H1 (cell line): ENCODE data around the gene ARL5C. TPM values are rescaled to one million over a fixed set of nuclear protein-coding genes. Genes with fewer than 3 reads are reported as not detected.

Experiments used
- CTCF ChIA-PET: fragments of 300-600 bp; sonication (Branson Sonifier 250); formaldehyde crosslinking; loops from one replicate; lab custom pipeline; 2021; ENCODE audit not compliant: partially characterized antibody; lab: Charles Lee
- POLR2A ChIA-PET: fragments of 300-600 bp; sonication (Branson Sonifier 250); formaldehyde crosslinking; loops from one replicate; lab custom pipeline; 2021; ENCODE audit warnings: inconsistent platforms; ENCODE audit not compliant: partially characterized antibody; lab: Charles Lee
- DNase-seq, 2 experiments: peaks; one replicate each; pipeline versions ENCODE4 v3.0.0 to v3.0.0-alpha.2; 2010 to 2022; ENCODE audit warnings: low spot score in 2 of 2, low read depth in 1 of 2, mixed read lengths in 1 of 2
- FAIRE-seq: peaks from 2 replicates; lab custom pipeline; 2011; peaks lifted over from hg19 to GRCh38; lab: Jason Lieb, UNC
- H2AFZ ChIP-seq: 2 replicates; pipeline ENCODE4 v1.8.1; 2012; ENCODE audit warnings: low read length, inconsistent platforms
- H2AK5ac ChIP-seq: 2 replicates; pipeline ENCODE4 v1.6.1; 2013; ENCODE audit warnings: low read depth, low read length
- H2BK120ac ChIP-seq: replicated peaks from 2 replicates; pipeline ENCODE3; 2013; ENCODE audit warnings: low read depth, low read length, inconsistent platforms
- H2BK12ac ChIP-seq: 2 replicates; pipeline ENCODE4 v1.6.1; 2013; ENCODE audit warnings: low read depth, low read length
- H2BK15ac ChIP-seq: 2 replicates; pipeline ENCODE4 v1.6.1; 2013; ENCODE audit warnings: low read length
- H2BK20ac ChIP-seq: 2 replicates; pipeline ENCODE4 v1.6.1; 2013; ENCODE audit warnings: low read length
- H2BK5ac ChIP-seq: 2 replicates; pipeline ENCODE4 v1.6.1; 2013; ENCODE audit warnings: low read depth, low read length
- H3K14ac ChIP-seq: 2 replicates; pipeline ENCODE4 v1.6.1; 2013; ENCODE audit warnings: inconsistent platforms; ENCODE audit not compliant: insufficient read length
- H3K18ac ChIP-seq: 2 replicates; pipeline ENCODE4 v1.6.1; 2013; ENCODE audit warnings: low read length; ENCODE audit errors: extremely low read depth
- H3K23ac ChIP-seq: 2 replicates; pipeline ENCODE4 v1.6.1; 2013; ENCODE audit warnings: inconsistent platforms; ENCODE audit not compliant: insufficient read length
- H3K23me2 ChIP-seq: 2 replicates; pipeline ENCODE4 v1.6.1; 2013; ENCODE audit warnings: low read depth, low read length
- H3K27ac ChIP-seq: 2 replicates; pipeline ENCODE4 v1.6.1; 2011; ENCODE audit warnings: low read depth, low read length, inconsistent platforms
- H3K27me3 ChIP-seq, 4 experiments: replicated peaks in 1 of 4; 1 replicate in 1 of 4; 2 replicates in 3 of 4; pipeline versions ENCODE4 v1.6.1 to v1.8.1; 2011 to 2013; ENCODE audit warnings: low read length in 3 of 4, mild to moderate bottlenecking in 3 of 4, inconsistent platforms in 2 of 4, mixed read lengths in 2 of 4, moderate library complexity in 1 of 4; ENCODE audit not compliant: control insufficient read depth in 3 of 4, insufficient read depth in 3 of 4; ENCODE audit errors: extremely low read depth in 1 of 4
- H3K36me3 ChIP-seq, 4 experiments: 2 replicates each; pipeline versions ENCODE4 v1.6.1 to v1.8.1; 2011 to 2013; ENCODE audit warnings: mild to moderate bottlenecking in 4 of 4, low read length in 3 of 4, moderate library complexity in 2 of 4, control low read depth in 1 of 4, inconsistent platforms in 1 of 4; ENCODE audit not compliant: insufficient read depth in 4 of 4, control insufficient read depth in 2 of 4
- H3K4ac ChIP-seq: replicated peaks from 2 replicates; pipeline ENCODE3; 2013; ENCODE audit warnings: low read length, low read depth, mixed read lengths, inconsistent platforms; ENCODE audit not compliant: insufficient read length
- H3K4me1 ChIP-seq, 4 experiments: replicated peaks in 1 of 4; 1 replicate in 1 of 4; 2 replicates in 3 of 4; pipeline versions ENCODE4 v1.6.1 to v1.8.1; 2011 to 2013; ENCODE audit warnings: low read length in 3 of 4, inconsistent platforms in 2 of 4, mixed read lengths in 1 of 4; ENCODE audit not compliant: insufficient read depth in 4 of 4, control insufficient read depth in 3 of 4
- H3K4me2 ChIP-seq, 2 experiments: 2 replicates each; pipeline versions ENCODE4 v1.6.1 to v1.8.1; 2011 to 2013; ENCODE audit warnings: low read depth in 2 of 2, low read length in 2 of 2, control low read depth in 1 of 2, inconsistent platforms in 1 of 2, mild to moderate bottlenecking in 1 of 2; ENCODE audit not compliant: insufficient read depth in 1 of 2
- H3K4me3 ChIP-seq, 4 experiments: fragments of 200-600, 300-600 bp in 1 of 4; sonication (generic), shearing (Covaris generic), sonication (Bioruptor Twin) in 1 of 4; 2 replicates each; pipeline versions ENCODE4 v1.5.1 to v1.8.1; 2011 to 2016; ENCODE audit warnings: low read length in 4 of 4, low read depth in 3 of 4, control low read depth in 2 of 4, inconsistent platforms in 2 of 4, mild to moderate bottlenecking in 2 of 4, mixed read lengths in 1 of 4, moderate library complexity in 1 of 4; ENCODE audit not compliant: insufficient read depth in 2 of 4; ENCODE audit errors: extremely low read depth in 1 of 4
- H3K56ac ChIP-seq: replicated peaks from 2 replicates; pipeline ENCODE3; 2013; ENCODE audit warnings: low read depth, mild to moderate bottlenecking, mixed read lengths, low read length, inconsistent platforms; ENCODE audit not compliant: insufficient read length
- H3K79me1 ChIP-seq: 2 replicates; pipeline ENCODE4 v1.6.1; 2013; ENCODE audit warnings: low read depth, low read length, control low read depth
- H3K79me2 ChIP-seq, 2 experiments: 2 replicates each; pipeline versions ENCODE4 v1.6.1 to v1.8.1; 2012 to 2013; ENCODE audit warnings: low read length in 2 of 2, mild to moderate bottlenecking in 2 of 2, inconsistent platforms in 1 of 2; ENCODE audit not compliant: insufficient read depth in 2 of 2, control insufficient read depth in 1 of 2
- H3K9ac ChIP-seq, 4 experiments: replicated peaks in 1 of 4; 1 replicate in 1 of 4; 2 replicates in 3 of 4; pipeline versions ENCODE4 v1.6.1 to v1.8.1; 2011 to 2013; ENCODE audit warnings: low read depth in 3 of 4, low read length in 3 of 4, control low read depth in 2 of 4, mild to moderate bottlenecking in 2 of 4, moderate library complexity in 2 of 4, inconsistent platforms in 1 of 4; ENCODE audit errors: extremely low read depth in 1 of 4
- H3K9me3 ChIP-seq, 2 experiments: 2 replicates each; pipeline versions ENCODE4 v1.6.1 to v1.8.1; 2012 to 2013; ENCODE audit warnings: mild to moderate bottlenecking in 2 of 2, moderate library complexity in 2 of 2, control low read depth in 1 of 2, inconsistent platforms in 1 of 2, low read depth in 1 of 2, low read length in 1 of 2, mixed read lengths in 1 of 2; ENCODE audit not compliant: insufficient read depth in 2 of 2
- H4K20me1 ChIP-seq, 2 experiments: replicated peaks in 1 of 2; 2 replicates each; pipeline versions ENCODE3 to v1.8.1; 2011 to 2013; ENCODE audit warnings: inconsistent platforms in 2 of 2, low read length in 2 of 2, mild to moderate bottlenecking in 1 of 2; ENCODE audit not compliant: insufficient read depth in 2 of 2, control insufficient read depth in 1 of 2
- H4K5ac ChIP-seq: 2 replicates; pipeline ENCODE4 v1.6.1; 2013; ENCODE audit warnings: low read length, low read depth, mixed read lengths, inconsistent platforms; ENCODE audit not compliant: insufficient read length
- H4K8ac ChIP-seq: 2 replicates; pipeline ENCODE4 v1.8.0; 2013; ENCODE audit warnings: mild to moderate bottlenecking, moderate library complexity, low read length, inconsistent platforms; ENCODE audit not compliant: insufficient read depth; ENCODE audit errors: extremely low read depth
- H4K91ac ChIP-seq: replicated peaks from 2 replicates; pipeline ENCODE3; 2013; ENCODE audit warnings: low read length, mixed read lengths, inconsistent platforms; ENCODE audit not compliant: insufficient read length
- BACH1 ChIP-seq: IDR thresholded peaks from 2 replicates; pipeline ENCODE4 v1.6.1; 2012; ENCODE audit warnings: low read length, improper control_type of control experiment
- CBX8 ChIP-seq: fragments of 300-800, 300-1000 bp; sonication (generic); IDR thresholded peaks from 2 replicates; pipeline ENCODE4 v1.7.1; 2016; ENCODE audit warnings: low read depth, low read length, borderline replicate concordance
- CTBP2 ChIP-seq: IDR thresholded peaks from 2 replicates; pipeline ENCODE4 v1.7.0; 2011; ENCODE audit warnings: borderline replicate concordance, mild to moderate bottlenecking, moderate library complexity, mixed read lengths, low read length; ENCODE audit not compliant: insufficient read depth, insufficient read length
- HDAC6 ChIP-seq: IDR thresholded peaks from one replicate; pipeline ENCODE4 v1.7.1; 2012; ENCODE audit warnings: low read depth, mild to moderate bottlenecking, inconsistent platforms, low read length, moderate library complexity
- MAFK ChIP-seq: IDR thresholded peaks from 2 replicates; pipeline ENCODE4 v1.6.1; 2012; ENCODE audit warnings: low read depth, mild to moderate bottlenecking, improper control_type of control experiment, low read length
- POLR2AphosphoS5 ChIP-seq: IDR thresholded peaks from 2 replicates; pipeline ENCODE4 v1.6.1; 2011; ENCODE audit warnings: low read depth, low read length
- SP4 ChIP-seq: IDR thresholded peaks from 2 replicates; pipeline ENCODE4 v1.6.1; 2012; ENCODE audit warnings: low read length, inconsistent platforms
- WGBS, 2 experiments: shearing (Covaris generic) in 1 of 2; methylation state at CpG; one replicate each; pipeline versions ENCODE4 v1.1.6 to v1.1.7; 2013 to 2015; ENCODE audit warnings: low lambda C conversion rate in 2 of 2, mixed read lengths in 2 of 2, inconsistent platforms in 1 of 2, low coverage in 1 of 2, missing lambda C conversion rate in 1 of 2; ENCODE audit not compliant: insufficient replicate concordance in 2 of 2, insufficient coverage in 1 of 2, insufficient read length in 1 of 2; ENCODE audit errors: extremely low coverage in 1 of 2, missing lambda C conversion rate in 1 of 2; 5-methylcytosine and 5-hydroxymethylcytosine counted together
- polyA plus RNA-seq, 7 experiments: library from polyadenylated mRNA; depleted of rRNA in 3 of 7; stranded (reverse) in 5 of 7; unstranded in 2 of 7; fragments of >200 nt in 5 of 7; fragments of 200-250 nt in 2 of 7; gene quantifications; 1 replicate in 5 of 7; 2 replicates in 1 of 7; 4 replicates in 1 of 7; pipeline versions ENCODE4 v1.2.1 to v1.2.3, GENCODE V29; 2011 to 2013; ENCODE audit warnings: missing spikeins in 2 of 7, mixed read lengths in 2 of 7
- total RNA-seq: library from RNA; stranded (reverse); fragmentation: NEBNext Ultra II Directional; extraction: Animal tissue kit (Norgen Biotek cat#: 25700); gene quantifications from 2 replicates; pipeline ENCODE4 v1.2.1, GENCODE V29; 2021
- TF ChIP-seq, protein P1 (sequence below): IDR thresholded peaks from 2 replicates; pipeline ENCODE4 v1.6.1; 2011; ENCODE audit warnings: low read depth, mild to moderate bottlenecking, low read length; ENCODE audit not compliant: insufficient read depth
- TF ChIP-seq, protein P2 (sequence below): IDR thresholded peaks from 2 replicates; pipeline ENCODE4 v1.6.1; 2012; ENCODE audit warnings: inconsistent platforms

ARL5C gene
- total and polyA plus RNA-seq, 2 of the 8 experiments (the other 6 are each of a cell fraction or from before 2014, with no cell fraction given) = not detected

DNA sequence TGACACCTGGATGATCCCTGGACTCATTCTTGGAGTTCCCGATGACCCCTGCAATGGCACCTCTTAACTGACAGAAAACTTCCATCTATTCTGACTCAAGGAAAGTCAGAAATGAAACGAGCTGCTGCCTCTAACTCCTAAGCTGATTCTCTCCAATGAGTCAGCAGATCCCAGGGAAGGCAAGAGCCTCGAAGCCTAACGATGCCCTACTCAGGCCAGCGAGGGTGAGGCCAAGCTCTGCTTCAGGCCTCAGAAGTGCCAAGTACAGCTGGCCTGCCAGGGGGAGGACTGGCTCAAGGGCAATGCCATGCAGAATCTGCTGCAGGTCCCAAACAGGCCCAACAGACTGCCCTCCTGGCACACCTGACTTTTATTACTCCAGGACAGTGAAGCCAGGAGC lies 50.8 kb downstream of the ARL5C start:
- Histone ChIP-seq H3K18ac (no peak overlapping the region), H2AK5ac (no peak overlapping the region), H3K9me3 (no peaks in the 10 kb centered on the region), H3K23me2 (no peaks in the 10 kb centered on the region), H3K23ac (no peak overlapping the region), H3K4me2 (no peak overlapping the region), H4K20me1 (no peaks in the 10 kb centered on the region), H3K4me3 (no peak overlapping the region), H3K36me3 (no peaks in the 10 kb centered on the region), H3K79me2 (no peaks in the 10 kb centered on the region), H3K14ac (no peak overlapping the region), H4K8ac (no peak overlapping the region; the same call in 1 of the 2 replicates), H3K79me1 (no peaks in the 10 kb centered on the region), H3K27ac (no peak overlapping the region), H3K4me1 (peaks cover 0 to 2% (median 0%) of the 10 kb centered on the region in 4 experiments; a peak in 1 of 7 replicates), H3K56ac (no peak overlapping the region), H2BK120ac (no peak overlapping the region), H3K27me3 (no peaks in the 10 kb centered on the region; a peak in 2 of 7 replicates), H3K4ac (no peak overlapping the region), H2BK20ac (no peak overlapping the region), H4K91ac (peak overlapping the region; percentile 22), H2BK12ac (no peak overlapping the region; the same call in 1 of the 2 replicates), H2BK15ac (no peak overlapping the region; the same call in 1 of the 2 replicates), H2BK5ac (no peak overlapping the region), H4K5ac (no peak overlapping the region), H3K9ac (peak overlapping the region in 1 of 4 experiments; percentile 13; a peak in 2 of 7 replicates), H2AFZ (no peak overlapping the region)
- WGBS, 2 experiments = 93% methylated on average over 5 of the region's 5 CpGs; no CpG with 5 or more reads in 1 of the 2 experiments
- ChIA-PET CTCF (interaction anchor here (0.7 to 2.1 kb wide), 12 partner anchors 9 to 132 kb away, joined by 3 to 10 read pairs (median 4); no protein-coding TSS in a partner anchor), POLR2A (interaction anchor here (0.8 to 3.7 kb wide), 5 partner anchors 10 to 39 kb away, joined by 3 to 15 read pairs (median 3); no protein-coding TSS in a partner anchor)
- FAIRE-seq (no peak), DNase-seq (no peak)
- TF ChIP-seq CTBP2 (no peak), POLR2AphosphoS5 (no peak), HDAC6 (no peak), SP4 (no peak), CBX8 (no peak), BACH1 (peak; percentile 44), MAFK (peak; percentile 29; the same call in 1 of the 2 replicates)
- TF ChIP-seq, protein P1, sequence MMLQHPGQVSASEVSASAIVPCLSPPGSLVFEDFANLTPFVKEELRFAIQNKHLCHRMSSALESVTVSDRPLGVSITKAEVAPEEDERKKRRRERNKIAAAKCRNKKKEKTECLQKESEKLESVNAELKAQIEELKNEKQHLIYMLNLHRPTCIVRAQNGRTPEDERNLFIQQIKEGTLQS = no peak
- TF ChIP-seq, protein P2, sequence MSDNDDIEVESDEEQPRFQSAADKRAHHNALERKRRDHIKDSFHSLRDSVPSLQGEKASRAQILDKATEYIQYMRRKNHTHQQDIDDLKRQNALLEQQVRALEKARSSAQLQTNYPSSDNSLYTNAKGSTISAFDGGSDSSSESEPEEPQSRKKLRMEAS = no peak
